ENCODE measurements around the gene ARID2. TPM values are rescaled to one million over a fixed set of nuclear protein-coding genes. Genes with fewer than 3 reads are reported as not detected.

The ARID2 gene
- total RNA-seq, 1 donor from 2014 or later = 46.3 TPM

DNA sequence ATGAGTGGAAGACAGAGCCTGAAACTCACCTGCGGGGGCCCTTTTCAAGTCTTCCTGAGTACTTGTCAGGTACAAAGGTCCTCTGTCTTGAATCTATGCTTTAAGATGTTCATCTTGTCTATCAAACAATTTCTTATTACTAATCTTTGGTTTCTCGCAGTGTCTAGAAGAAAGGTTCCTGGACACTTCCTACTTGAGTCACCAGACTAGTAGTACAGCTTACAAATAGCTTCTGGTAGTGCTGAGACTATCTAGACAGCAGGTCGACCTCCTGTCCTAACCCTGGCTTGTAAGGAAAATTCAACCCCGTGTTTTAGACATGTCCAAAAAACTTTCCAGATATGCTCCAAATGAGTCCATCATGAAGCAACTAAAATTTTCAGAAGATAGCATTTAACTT is 11.2 kb upstream of the ARID2 start:
- H3K27ac Mint-ChIP-seq (ENCODE audit: unreplicated experiment) = no peak overlapping the region
- DNase-seq (ENCODE audit: low spot score) = no peak
- no peaks in the 10 kb centered on the region for H3K4me1 Mint-ChIP-seq (ENCODE audit: unreplicated experiment)
- no peak overlapping the region for H3K4me3 Mint-ChIP-seq (ENCODE audit: unreplicated experiment)
- no peaks in the 10 kb centered on the region for H3K27me3 Mint-ChIP-seq (ENCODE audit: unreplicated experiment)
- H3K9me3 Mint-ChIP-seq (ENCODE audit: unreplicated experiment) = no peaks in the 10 kb centered on the region
- TF ChIP-seq, protein P1, sequence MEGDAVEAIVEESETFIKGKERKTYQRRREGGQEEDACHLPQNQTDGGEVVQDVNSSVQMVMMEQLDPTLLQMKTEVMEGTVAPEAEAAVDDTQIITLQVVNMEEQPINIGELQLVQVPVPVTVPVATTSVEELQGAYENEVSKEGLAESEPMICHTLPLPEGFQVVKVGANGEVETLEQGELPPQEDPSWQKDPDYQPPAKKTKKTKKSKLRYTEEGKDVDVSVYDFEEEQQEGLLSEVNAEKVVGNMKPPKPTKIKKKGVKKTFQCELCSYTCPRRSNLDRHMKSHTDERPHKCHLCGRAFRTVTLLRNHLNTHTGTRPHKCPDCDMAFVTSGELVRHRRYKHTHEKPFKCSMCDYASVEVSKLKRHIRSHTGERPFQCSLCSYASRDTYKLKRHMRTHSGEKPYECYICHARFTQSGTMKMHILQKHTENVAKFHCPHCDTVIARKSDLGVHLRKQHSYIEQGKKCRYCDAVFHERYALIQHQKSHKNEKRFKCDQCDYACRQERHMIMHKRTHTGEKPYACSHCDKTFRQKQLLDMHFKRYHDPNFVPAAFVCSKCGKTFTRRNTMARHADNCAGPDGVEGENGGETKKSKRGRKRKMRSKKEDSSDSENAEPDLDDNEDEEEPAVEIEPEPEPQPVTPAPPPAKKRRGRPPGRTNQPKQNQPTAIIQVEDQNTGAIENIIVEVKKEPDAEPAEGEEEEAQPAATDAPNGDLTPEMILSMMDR (IDR thresholded peaks at IDR 0.05; ENCODE audit: unreplicated experiment) = no peak
- no peaks in the 10 kb centered on the region for H3K36me3 Mint-ChIP-seq (ENCODE audit: low read depth, unreplicated experiment)

DNA sequence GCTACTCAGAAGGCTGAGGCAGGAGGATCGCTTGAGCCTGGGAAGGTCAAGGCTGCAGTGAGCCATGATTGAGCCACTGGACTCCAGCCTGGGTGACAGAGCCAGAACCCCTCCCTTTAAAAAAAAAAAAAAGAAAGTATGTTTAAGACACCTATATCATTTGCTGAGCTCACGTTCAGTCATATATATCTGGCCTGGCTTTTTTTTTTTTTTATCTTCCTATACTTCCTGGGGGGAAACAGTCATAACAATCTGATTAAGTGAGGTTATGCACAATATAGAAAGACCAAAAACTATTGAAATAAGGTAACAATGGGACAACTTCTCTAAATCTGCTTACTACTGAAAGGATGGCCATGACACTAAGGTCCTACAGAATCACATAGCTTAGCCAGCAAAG is 9.4 kb upstream of the ARID2 start:
- Mint-ChIP-seq H3K27ac (ENCODE audit: unreplicated experiment) (no peak overlapping the region), H3K36me3 (ENCODE audit: low read depth, unreplicated experiment) (no peaks in the 10 kb centered on the region), H3K9me3 (ENCODE audit: unreplicated experiment) (no peaks in the 10 kb centered on the region), H3K4me3 (ENCODE audit: unreplicated experiment) (no peak overlapping the region), H3K4me1 (ENCODE audit: unreplicated experiment) (peaks cover 3% of the 10 kb centered on the region), H3K27me3 (ENCODE audit: unreplicated experiment) (no peaks in the 10 kb centered on the region)
- TF ChIP-seq, protein P1 (IDR thresholded peaks at IDR 0.05; ENCODE audit: unreplicated experiment) = no peak
- no peak for DNase-seq (ENCODE audit: low spot score)

DNA sequence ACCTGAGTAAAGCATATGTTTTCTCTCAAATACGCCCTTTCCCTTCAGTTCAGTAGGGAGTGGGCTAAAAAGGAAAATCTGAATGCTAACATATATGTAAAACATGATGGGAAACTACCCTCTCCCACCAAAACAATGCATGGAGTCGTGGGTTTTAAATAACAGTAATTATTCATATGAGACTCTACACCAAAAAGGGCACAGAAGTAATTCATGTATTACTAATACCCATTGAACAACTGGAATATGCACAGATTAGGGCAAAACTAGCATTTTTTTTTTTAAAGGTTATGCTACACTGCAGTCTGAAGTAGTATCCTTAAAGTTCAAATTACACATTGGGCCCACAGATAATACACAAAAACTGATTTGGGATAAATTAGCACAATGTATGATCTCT is 8.1 kb upstream of the ARID2 start:
- no peaks in the 10 kb centered on the region for H3K36me3 Mint-ChIP-seq (ENCODE audit: low read depth, unreplicated experiment)
- DNase-seq (ENCODE audit: low spot score) = no peak
- H3K27ac Mint-ChIP-seq (ENCODE audit: unreplicated experiment) = no peak overlapping the region
- no peaks in the 10 kb centered on the region for H3K27me3 Mint-ChIP-seq (ENCODE audit: unreplicated experiment)
- no peaks in the 10 kb centered on the region for H3K9me3 Mint-ChIP-seq (ENCODE audit: unreplicated experiment)
- TF ChIP-seq, protein P1 (IDR thresholded peaks at IDR 0.05; ENCODE audit: unreplicated experiment) = no peak
- H3K4me3 Mint-ChIP-seq (ENCODE audit: unreplicated experiment) = peak overlapping the region; percentile 35
- peaks cover 5% of the 10 kb centered on the region for H3K4me1 Mint-ChIP-seq (ENCODE audit: unreplicated experiment)

DNA sequence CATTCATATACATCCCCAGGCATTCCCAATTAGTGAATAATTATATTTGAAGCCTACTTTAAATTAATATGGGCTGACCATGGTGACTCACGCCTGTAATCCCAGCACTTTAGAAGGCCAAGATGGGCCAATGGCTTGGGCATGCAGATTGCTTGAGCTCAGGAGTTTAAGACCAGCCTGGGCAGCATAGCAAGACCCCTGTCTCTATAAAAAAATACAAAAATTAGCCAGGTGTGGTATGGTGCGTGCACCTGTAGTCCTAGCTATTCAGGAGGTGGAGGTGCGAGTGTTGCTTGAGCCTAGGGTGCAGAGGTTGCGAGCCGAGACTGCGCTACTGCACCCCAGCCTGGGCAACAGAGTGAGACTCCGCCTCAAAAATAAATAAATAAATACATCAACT is 7.6 kb upstream of the ARID2 start:
- Mint-ChIP-seq H3K4me1 (ENCODE audit: unreplicated experiment) (peaks cover 9% of the 10 kb centered on the region), H3K27me3 (ENCODE audit: unreplicated experiment) (no peaks in the 10 kb centered on the region), H3K36me3 (ENCODE audit: low read depth, unreplicated experiment) (no peaks in the 10 kb centered on the region), H3K9me3 (ENCODE audit: unreplicated experiment) (no peaks in the 10 kb centered on the region), H3K4me3 (ENCODE audit: unreplicated experiment) (no peak overlapping the region), H3K27ac (ENCODE audit: unreplicated experiment) (no peak overlapping the region)
- no peak for DNase-seq (ENCODE audit: low spot score)
- TF ChIP-seq, protein P1 (IDR thresholded peaks at IDR 0.05; ENCODE audit: unreplicated experiment) = no peak

DNA sequence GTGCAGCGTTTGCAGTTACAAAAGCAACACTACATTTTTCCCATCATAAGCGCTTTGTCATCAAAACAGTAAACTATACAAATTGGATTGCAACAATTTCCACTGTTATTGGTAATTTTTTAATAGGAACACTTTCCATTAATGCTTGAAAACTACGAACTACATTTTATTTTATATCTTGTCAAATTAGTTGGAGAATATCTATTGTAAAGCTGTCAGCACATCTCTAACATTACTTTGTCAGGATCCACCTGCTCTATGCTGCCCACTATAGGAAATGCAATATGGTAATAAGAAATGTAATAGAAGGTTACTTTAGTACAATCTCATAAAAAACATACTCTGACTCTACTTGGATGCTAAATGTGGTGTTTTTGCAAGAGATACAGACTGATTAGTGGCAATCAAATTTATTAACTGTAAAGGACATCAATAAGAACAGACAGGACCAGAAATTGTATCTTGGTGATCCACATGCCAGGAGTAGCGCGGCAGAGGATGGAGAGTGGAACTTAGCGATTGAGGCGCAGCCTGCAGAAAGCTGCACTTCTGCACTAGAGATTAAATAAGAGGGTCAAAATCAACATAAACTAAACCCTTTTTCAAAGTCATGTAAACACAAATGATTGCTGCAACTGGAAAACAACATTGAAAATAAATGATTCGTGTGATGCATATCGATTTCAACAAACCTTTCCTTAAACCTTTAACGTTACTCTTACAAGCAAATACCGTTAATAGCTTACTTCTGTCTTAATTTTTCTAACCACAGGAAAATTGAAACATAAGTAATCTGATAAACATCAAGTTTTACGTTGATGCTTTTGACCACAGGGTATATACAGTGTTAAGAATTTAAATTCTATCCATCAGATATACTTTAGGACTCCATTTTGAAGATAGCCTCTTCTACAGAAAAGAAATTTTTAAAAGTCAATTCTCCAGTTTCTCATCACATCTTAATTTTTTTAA is 3.6 kb upstream of the ARID2 start:
- Mint-ChIP-seq H3K27me3 (ENCODE audit: unreplicated experiment) (peaks cover 9% of the 10 kb centered on the region), H3K4me1 (ENCODE audit: unreplicated experiment) (peaks cover 15% of the 10 kb centered on the region), H3K4me3 (ENCODE audit: unreplicated experiment) (peak overlapping the region; percentile 99), H3K27ac (ENCODE audit: unreplicated experiment) (peak overlapping the region; percentile 99), H3K36me3 (ENCODE audit: low read depth, unreplicated experiment) (peaks cover 7% of the 10 kb centered on the region), H3K9me3 (ENCODE audit: unreplicated experiment) (no peaks in the 10 kb centered on the region)
- DNase-seq (ENCODE audit: low spot score) = peak; percentile 8
- TF ChIP-seq, protein P1 (IDR thresholded peaks at IDR 0.05; ENCODE audit: unreplicated experiment) = peak; percentile 37

All from endothelial cell (in vitro differentiated cells).